OCI-LY1 (cell line): ENCODE data around the gene ETDB.

Experiments
- EZH2 ChIP-seq: fragments of 200-600 bp; sonication (generic), shearing (Covaris generic); IDR thresholded peaks from 2 replicates; pipeline ENCODE4 v1.8.0; 2017; ENCODE audit warnings: borderline replicate concordance, mixed run types, mild to moderate bottlenecking, antibody characterized with exemption, low read length, moderate library complexity, mixed read lengths
- TF ChIP-seq, protein P1 (sequence below): fragments of 200-600 bp; sonication (generic), shearing (Covaris generic); IDR thresholded peaks from 2 replicates; pipeline ENCODE4 v1.5.1; 2017; ENCODE audit warnings: mild to moderate bottlenecking, antibody characterized with exemption, low read length, moderate library complexity, mixed read lengths

DNA sequence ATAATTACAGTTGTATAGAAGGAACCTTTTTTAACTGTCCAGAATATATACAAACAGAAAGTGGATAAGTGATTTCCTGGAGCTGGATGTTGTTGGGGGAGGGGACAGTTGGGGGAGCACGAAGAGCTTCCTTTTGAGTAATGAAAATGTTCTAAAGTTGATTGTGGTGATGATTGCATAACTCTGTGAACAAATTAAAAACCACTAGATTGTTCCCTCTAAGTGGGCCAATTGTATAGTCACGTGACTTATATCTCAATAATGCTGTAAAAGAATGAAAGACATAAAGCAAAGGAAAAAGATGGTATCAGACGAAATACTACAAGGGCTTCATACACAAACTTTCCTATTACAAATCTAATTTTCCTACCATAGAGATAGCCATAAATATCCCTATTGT lies 48.2 kb upstream of the ETDB start:
- TF ChIP-seq, protein P1, sequence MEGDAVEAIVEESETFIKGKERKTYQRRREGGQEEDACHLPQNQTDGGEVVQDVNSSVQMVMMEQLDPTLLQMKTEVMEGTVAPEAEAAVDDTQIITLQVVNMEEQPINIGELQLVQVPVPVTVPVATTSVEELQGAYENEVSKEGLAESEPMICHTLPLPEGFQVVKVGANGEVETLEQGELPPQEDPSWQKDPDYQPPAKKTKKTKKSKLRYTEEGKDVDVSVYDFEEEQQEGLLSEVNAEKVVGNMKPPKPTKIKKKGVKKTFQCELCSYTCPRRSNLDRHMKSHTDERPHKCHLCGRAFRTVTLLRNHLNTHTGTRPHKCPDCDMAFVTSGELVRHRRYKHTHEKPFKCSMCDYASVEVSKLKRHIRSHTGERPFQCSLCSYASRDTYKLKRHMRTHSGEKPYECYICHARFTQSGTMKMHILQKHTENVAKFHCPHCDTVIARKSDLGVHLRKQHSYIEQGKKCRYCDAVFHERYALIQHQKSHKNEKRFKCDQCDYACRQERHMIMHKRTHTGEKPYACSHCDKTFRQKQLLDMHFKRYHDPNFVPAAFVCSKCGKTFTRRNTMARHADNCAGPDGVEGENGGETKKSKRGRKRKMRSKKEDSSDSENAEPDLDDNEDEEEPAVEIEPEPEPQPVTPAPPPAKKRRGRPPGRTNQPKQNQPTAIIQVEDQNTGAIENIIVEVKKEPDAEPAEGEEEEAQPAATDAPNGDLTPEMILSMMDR = no peak
- TF ChIP-seq EZH2 = no peak
